ENCODE results near the gene GABRD.

DNA sequence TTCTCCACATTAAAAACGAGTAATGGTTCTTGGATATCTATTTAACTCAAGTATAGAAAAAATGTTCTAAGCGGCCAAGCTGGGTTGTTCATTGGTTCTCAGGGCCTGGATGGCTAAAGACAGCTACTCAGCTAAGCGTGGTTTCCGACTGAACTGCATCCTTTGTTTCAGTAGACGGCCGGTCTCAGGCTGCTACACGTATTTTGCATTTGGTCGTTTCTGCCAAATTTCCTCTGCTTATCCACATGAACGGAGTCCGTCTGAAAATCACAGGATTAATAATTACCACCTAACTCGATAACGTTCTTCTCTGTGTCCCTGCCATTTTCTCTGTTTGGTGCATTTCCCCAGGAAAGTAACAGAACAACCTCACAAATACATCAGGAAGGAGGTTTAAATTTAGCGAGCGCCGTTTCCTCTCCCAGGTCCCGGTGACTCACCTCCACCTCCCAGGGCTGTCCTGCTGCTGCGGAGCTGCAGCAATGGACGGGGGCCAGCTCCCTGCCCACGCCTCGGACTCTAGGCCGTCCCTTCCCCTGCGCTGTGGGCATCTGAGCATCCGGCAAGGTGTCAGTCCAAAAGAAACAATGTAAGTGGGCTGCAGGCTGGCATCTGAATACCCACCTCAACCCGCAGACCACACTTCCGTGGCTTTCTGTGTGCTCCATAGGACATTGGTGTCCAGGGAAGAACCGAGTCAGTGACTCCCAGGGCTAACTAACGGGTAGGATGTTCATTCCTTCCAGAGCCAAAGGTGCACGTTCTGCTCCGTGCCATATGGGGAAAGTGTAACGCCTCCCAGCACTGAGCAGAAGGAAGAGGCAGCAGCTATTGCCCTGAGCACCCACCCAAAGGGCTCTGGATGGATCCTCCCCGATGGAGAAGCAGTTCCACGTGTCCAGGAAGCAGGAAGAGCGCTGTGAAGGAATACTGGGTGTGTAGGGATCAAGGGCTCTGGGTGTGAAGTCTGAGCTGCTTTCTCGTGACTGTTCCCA lies 4.1 kb upstream of the GABRD start:
- TF ChIP-seq, protein P1, sequence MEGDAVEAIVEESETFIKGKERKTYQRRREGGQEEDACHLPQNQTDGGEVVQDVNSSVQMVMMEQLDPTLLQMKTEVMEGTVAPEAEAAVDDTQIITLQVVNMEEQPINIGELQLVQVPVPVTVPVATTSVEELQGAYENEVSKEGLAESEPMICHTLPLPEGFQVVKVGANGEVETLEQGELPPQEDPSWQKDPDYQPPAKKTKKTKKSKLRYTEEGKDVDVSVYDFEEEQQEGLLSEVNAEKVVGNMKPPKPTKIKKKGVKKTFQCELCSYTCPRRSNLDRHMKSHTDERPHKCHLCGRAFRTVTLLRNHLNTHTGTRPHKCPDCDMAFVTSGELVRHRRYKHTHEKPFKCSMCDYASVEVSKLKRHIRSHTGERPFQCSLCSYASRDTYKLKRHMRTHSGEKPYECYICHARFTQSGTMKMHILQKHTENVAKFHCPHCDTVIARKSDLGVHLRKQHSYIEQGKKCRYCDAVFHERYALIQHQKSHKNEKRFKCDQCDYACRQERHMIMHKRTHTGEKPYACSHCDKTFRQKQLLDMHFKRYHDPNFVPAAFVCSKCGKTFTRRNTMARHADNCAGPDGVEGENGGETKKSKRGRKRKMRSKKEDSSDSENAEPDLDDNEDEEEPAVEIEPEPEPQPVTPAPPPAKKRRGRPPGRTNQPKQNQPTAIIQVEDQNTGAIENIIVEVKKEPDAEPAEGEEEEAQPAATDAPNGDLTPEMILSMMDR (conservative IDR thresholded peaks at IDR 0.05) = no peak
- no peak for TF ChIP-seq EZH2 (IDR thresholded peaks at IDR 0.05; ENCODE audit: low read depth)

Data from PC-9 (cell line).